Erythroblast (primary cell): ENCODE measurements around the gene PARD6B.

Experiments used
- GATA1 ChIP-seq: IDR thresholded peaks from 2 replicates; pipeline ENCODE4 v1.6.1; 2011; ENCODE audit warnings: low read depth, mild to moderate bottlenecking, control low read depth, low read length, moderate library complexity
- POLR2A ChIP-seq: IDR thresholded peaks from 2 replicates; pipeline ENCODE4 v1.6.1; 2011; ENCODE audit warnings: mild to moderate bottlenecking, low read length

- TF ChIP-seq POLR2A (no peak), GATA1 (no peak)
These were observed 27.6 kb downstream of the PARD6B start for GRCh38 chr20:50758992-50759391.
